HG03196 (cell line): ENCODE measurements around the gene UBE2S.
A peak's percentile ranks its signal among the peaks of the same experiment; 100 is the strongest.

ENCODE experiments used
- ATAC-seq: cut with Tn5 transposase; IDR thresholded peaks from one replicate; pipeline ENCODE4 v1.9.1; 2021; ENCODE audit not compliant: unreplicated experiment

The UBE2S gene

DNA sequence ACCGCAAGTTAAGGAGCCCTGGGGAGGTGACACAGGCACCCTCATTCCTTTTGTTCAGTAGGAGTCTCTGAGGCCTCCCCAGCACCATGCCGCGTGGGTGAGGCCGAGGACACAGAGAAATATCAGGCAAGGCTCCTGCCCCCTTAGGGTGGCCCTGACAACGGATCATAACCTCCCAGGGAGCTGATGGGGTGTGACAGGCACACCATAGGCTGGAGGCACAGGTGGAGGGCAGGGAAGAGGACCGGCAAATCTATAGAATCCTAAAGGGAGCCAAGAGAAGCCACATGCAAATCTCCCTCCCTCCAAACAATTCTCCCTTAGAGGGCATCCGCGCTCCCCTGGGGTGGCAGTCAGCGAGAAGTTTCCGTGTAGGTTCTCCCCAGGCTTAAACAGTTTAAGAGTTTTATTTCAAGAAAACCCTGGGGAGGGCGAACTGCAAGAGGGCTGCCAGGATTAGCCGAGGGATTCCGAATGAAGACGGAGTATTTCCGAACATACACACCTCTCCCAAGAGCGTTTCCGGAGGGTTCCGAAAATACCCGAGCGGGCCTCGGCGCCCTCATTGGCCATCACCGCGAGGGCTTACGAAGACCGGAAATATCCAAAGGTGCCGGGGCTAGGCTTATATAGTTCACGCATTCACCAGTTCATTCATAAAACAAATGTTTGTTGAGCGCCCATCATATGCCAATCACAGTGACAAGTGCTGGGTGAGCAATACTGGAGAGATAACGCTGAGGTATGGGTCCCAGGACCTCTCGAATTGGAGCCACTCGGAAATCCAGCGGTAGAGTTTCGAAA, 22.5 kb downstream of the UBE2S start:
- peak; percentile 49 for ATAC-seq

GRCh38 chr19:55384131-55384919, 23.3 kb downstream of the UBE2S start, which contains the start of gene TMEM238:
TSS of gene TMEM238 (minus strand) at chr19:55384292. CDS start at chr19:55384259, 33 bp downstream.
- no peak for ATAC-seq

DNA sequence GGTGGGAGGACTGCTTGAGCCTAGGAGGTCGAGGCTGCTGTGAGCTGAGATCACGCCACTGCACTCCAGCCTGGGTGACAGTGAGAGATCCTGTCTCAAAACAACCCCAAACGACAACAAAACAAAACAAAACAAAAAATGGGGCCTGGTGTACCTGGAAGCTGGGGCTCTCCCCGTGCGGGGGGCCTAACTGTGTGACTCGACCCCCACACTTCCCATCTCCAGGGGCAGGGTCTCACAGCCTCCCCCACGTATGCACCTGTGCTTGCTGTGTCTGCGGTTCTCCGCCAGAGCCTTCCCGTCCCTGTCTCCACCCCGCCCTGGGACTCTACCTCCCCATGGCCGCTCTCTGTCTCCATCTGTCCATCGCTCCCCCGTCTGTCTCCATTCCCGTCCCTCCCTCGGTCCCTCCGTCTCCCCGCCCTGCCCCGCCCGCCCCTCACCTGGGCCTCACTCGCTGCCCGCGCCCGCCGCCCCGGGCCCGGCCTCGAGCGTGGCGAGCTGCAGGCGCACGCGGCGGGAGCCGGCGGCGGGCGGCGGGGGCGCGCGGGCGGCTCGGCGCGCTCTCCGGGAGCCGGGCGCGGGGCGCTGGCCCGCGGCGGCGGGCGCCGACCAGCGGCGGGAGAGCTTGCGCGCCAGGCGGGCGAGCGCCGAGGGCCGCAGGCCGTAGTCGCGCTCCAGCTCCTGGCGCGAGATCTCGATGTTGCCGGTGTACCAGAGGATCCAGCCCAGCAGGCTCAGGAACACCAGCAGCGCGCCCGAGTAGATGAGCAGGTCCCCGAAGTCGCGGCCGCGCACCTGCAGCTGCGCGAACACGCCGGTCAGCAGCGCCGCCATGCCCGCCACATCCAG, 24.1 kb downstream of the UBE2S start:
- ATAC-seq = no peak

GRCh38 chr19:55382522-55383054, 25.0 kb downstream of the UBE2S start:
- no peak for ATAC-seq

- ATAC-seq = no peak
Observed at GRCh38 chr19:55382013-55382412, 25.6 kb downstream of the UBE2S start.

GRCh38 chr19:55379174-55379573, 28.4 kb downstream of the UBE2S start:
- ATAC-seq = no peak

GRCh38 chr19:55377356-55378131, 30.0 kb downstream of the UBE2S start:
- no peak for ATAC-seq

GRCh38 chr19:55376241-55376933, 31.2 kb downstream of the UBE2S start, which contains the start of gene TMEM190:
TSS of gene TMEM190 (plus strand) at chr19:55376826. CDS start at chr19:55376854, 28 bp downstream.
- ATAC-seq = no peak

DNA sequence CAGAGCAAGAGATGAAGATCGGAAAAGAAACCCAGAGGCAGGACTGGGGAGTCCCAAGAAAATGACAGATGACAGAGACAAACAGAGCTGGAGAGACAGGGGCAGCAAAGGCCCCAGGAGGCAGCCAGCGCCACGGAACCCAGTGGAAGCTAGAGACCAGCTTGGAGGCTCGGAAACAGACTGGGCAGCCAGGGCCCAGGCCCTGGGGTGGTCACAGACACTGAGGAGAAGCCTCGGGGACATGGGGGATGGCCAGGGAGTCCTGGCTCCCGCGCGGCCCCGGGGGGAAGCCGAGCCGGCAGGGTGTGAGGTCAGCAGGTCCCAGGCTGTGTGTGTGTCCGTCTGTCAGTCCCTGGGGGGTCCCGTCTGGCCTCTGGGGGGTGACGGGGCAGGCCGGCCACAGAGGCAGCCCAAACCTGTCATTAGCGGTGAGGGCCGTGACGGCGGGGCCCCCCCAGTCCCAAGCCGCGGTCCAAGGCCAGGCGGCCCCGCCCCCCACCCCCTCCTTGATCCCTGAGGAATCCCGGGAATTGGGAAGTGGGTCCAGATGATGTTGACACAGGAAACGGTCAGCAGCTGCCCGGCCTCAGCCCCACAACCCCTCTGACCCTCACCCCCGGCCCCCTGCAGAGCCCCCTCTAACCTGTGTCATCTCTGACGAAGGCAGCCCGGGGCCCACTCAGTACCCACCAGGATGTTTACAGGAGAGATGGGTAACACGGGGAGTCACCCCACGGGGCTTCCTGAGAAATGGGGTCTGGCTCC, 33.4 kb downstream of the UBE2S start:
- no peak for ATAC-seq

DNA sequence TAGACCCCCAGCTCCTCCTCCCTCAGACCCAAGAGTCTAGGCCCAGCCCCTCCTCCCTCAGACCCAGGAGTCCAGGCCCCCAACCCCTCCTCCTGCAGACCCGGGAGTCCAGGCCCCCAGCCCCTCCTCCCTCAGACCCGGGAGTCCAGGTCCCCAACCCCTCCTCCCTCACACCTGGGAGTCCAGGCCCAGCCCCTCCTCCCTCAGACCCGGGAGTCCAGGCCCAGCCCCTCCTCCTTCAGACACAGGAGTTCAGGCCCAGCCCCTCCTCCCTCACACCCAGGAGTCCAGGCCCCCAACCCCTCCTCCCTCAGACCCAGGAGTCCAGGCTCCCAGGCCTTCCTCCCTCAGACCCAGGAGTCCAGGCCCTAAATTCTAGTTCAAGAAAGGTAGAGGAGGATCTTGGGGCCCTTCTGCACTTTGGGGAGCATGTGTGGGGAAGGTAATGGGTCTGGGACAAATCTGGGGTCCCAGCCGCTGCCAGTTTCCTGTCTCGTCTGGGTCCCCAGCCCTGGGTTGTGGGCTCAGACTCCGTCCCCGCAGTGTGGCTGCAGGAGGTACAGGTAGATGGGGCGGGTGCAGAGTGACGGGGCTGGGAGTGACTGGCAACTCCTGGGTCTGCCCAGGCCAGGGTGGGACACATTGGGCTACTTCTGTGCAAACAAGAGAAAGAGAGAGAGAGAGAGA, 34.1 kb downstream of the UBE2S start:
- no peak for ATAC-seq

DNA sequence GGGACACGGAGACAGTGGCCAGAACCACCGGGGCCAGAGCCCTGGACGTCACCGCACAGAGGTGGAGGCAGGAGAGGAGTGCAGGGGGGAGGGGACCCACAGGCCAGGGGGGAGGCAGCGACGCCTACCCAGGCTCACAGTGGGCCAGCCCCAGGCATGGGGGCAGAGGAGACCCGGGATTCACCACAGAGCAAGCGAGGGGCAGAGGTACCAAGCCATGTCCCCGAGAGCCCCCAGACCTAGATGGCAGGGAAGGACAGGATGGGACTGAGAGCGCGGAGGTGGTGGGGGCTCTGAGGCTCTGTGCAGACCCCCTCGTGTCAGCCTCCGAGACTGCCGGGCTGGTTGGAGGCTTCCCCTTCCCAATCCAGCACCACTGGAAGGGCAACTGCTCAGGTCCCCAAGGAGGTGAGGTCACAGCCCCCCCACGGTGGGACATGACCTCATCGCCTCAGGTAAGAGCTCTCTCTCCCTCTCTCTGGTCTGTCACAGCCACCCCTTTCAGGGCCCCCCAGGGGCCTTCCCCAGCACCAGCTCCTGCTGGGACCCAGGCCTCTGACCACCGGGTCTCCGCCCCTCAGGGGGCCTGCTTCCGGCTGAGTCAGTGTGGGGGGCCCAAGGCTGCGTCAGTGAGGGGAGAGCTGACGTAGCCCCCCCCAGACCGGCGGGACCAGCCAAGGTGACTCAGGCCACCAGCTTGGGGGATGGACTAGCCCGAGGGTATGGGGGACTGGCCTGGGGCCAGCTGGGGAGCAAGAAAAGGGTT, 35.1 kb downstream of the UBE2S start:
- no peak for ATAC-seq

DNA sequence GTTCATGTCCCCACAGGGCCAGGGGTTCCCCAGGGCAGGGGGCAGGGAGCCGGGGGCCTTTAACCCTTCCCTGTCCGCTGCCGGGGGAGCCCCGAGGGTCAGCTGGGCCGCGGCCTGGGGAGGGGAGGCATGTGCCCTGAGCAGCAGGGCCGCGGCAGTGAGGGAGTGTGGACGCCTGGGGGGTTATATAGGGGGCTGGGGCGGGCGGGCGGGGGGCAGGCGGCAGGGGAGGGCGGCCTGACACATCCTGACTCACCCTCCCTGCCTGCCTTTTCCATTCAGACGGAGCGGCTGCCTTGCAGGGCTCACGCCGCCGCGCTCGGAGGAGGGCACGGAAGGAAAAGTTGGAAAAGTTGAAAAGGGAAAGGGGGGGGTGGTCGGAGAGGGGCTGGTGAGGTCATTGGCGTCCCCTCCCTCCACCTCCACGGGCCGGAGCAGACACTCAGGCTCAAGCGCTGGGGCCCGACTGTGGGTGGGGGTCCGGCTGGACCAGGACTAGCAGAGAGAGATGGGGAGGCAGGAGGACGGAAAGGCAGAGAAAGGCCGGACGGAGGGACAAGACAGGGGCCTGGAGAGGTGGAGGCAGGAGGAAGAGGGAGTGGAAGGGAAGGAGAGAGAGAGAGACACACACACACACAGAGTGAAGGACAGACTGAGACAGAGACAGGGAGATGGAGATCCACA, 37.1 kb downstream of the UBE2S start, which contains the start of gene IL11:
IL11 (minus strand) TSS at position 159 of the 684 bp plus-strand sequence; CDS start at position 6, 153 bp downstream.
- ATAC-seq = no peak

GRCh38 chr19:55369653-55370304, 37.8 kb downstream of the UBE2S start:
- ATAC-seq = no peak

GRCh38 chr19:55368701-55369563, 38.7 kb downstream of the UBE2S start:
- ATAC-seq = no peak

GRCh38 chr19:55368106-55368505, 39.5 kb downstream of the UBE2S start:
- ATAC-seq = no peak
